Dedifferentiated amniotic fluid mesenchymal stem cell (primary cell): ENCODE data around the gene LNPK.
"Not testable (repeated sequence)": the region's sequence is repeated elsewhere in the genome, so short reads cannot be mapped to it uniquely, and the experiment has no call there.

Source experiments
- DNase-seq: peaks from one replicate; pipeline ENCODE4 v3.0.0-alpha.2; 2016; ENCODE audit errors: extremely low spot score

Gene LNPK

GRCh38 chr2:175904035-175904434 lies 98.0 kb downstream of the LNPK start:
- no peak for DNase-seq

GRCh38 chr2:175903384-175903936 lies 98.6 kb downstream of the LNPK start:
- DNase-seq = no peak

DNA sequence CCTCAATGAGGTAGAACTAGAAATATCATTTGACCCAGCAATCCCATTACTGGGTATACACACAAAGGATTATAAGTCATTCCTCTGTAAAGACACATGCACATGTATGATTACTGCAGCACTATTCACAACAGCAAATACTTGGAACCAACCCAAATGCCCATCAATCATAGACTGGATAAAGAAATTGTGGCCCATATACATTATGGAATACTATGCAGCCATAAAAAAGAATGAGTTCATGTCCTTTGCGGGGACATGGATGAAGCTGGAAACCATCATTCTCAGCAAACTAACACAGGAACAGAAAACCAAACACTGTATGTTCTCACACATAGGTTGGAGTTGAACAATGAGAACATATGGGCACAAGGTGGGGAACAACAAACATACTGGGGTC lies 106.1 kb downstream of the LNPK start:
- DNase-seq = not testable (repeated sequence)

DNA sequence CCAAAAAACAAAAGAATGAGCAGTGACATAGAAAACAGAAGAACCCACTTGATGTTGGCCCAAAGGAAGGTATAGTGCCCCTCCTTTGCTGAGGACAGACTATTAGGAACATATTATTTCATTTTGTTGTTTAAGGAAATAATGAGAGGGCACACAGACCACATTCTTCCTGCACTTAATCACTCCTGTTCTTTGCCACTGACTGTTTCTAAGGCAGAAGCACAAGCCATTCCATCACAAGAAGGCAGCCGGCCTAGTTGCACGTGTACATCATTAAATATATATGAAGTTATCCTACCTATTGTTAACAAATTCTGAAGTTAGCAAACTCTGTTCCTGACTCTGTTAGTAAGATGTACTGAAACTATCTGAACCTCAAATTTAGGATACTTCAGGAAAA lies 110.0 kb downstream of the LNPK start:
- DNase-seq = no peak

DNA sequence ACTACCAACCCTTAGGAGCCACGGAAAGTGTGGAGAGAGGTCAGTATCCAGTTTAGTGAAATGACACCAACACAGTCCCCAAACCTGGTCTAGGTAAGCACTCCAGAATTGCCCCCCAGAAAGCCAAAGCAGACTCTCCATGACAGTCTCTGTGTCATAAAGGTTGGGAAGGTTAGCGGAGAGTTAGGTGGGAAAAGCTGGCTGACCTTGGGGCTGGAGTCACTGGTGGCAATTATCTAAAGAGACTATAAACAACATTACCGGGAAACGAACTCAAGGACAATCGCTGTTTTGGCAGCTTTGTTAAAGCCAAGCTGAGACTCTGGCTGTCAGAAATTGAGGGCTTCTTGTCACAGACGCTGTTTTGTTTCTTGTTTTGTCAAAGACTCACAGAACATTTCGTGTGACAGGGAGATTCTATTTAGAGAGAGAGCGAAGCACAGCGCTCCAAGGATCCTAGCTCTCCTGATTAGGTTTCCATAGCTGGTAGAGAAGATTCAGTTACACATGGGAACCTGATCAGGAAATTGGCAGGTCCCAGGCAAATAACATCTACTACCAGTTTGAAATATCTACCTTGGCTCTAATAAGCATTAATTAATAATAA lies 111.3 kb downstream of the LNPK start:
- no peak for DNase-seq

GRCh38 chr2:175889701-175890302 lies 112.3 kb downstream of the LNPK start:
- DNase-seq = no peak

GRCh38 chr2:175887776-175888175 lies 114.3 kb downstream of the LNPK start:
- DNase-seq = no peak

DNA sequence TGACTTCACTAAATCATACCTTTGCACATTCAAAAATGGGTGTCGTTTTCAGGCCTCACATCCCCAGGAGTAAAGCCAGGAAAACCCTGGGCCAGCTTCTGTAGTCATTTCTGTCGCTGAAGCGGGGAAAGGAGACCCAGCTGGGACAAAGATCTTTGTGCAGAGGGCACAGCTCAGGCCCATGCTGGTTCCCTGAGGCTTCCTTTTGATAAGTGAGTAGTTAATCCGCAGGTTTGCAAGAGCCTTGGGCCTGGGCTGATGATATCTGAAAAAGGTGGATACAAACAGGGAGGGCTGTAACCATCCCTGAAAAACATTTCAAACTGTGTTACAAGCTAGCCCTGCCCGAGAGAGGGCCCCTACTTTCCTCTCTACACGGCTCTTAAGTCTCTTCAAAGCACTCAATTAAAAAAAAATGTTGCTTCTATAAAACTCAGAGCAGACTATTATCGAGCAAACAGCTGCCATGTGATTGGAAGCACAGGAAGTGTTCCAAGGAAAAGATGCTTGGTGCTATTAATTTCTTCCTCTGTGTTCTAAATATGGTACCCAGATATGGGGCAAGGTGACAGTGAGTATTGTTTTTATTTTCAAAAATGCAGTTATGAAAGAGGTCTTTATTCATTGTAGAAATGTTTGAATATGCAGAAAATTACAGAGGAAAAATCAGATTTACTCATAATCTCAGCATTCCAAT lies 117.2 kb downstream of the LNPK start:
- DNase-seq = no peak

DNA sequence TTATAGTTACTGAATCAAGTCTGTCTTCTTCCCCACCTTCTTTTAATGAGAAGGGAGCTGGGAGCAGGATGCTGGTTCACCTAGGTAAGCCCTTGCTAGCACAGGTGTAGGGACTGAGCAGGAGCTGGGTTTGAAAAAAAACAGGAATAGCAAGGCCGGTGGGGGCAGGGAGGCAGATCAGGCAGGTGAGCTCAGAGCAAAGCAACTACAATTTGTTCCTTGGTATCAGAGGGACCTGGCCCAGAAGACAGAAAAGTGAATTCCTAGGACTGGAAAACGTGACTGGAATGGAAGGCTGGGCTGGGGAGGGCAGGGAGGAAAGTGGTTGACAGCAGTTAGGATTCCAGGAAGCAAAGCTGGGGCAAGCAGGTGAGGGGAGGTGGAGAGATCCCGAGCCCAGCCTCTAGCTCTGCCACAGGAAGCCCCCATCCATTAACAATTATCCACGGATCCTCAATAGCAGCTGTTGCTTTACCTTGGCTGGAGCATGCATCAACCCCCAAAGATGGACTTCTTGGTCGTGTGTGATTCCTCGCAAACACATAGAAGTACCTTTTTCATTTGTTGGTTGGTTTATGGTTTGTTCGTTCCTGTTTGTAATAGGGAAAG lies 118.4 kb downstream of the LNPK start:
- no peak for DNase-seq

DNA sequence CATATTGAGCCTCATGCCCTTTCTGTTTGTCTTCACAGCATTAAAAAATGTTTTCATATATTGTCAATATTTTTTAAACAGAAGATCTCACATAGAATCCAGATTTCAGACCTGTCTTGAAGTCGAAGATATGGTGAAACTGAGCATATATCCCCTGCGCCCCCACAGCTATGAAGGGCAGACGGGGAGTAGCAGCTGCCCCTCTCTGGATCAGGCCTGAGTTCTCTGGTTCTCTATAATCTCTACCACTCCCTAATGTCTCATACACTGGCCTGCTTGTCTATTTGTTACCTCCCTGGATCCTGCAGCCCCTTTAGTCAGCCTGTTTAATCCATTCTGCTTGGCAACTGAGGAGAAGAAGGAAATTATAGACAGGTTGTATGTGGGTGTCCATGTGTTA lies 122.4 kb downstream of the LNPK start:
- no peak for DNase-seq

DNA sequence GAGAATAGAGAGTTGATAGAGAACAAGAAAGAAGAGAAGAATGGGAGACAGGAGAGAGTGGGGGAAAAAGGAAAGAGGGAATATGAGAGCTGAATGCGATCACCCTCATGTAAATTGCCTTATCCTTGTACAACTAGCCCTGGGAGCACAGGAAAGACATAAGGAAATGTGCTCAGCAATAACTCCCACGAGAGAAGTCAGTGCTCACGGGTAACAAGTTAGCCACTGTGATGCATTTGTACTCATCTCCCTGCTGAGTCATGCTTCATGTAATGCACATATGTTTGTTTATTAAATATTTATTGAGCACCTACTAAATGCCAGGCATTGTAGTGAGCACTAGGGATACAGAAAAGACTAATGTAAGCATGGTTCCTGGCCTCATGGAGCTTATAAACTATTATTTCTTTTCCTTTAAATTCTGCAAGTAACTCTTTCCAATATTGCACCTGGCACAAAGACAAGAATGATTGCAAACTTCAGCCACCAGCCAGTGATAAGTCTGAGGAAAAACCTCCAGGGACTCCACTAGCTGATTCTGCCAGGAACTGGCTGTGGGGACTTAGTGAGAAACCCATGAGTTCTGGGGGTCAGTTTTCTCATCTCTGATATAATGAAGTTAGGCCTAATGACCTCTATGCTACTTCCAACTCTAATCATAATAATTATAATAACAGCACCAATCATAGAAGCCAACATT lies 124.1 kb downstream of the LNPK start:
- peak; percentile 20 for DNase-seq

GRCh38 chr2:175874291-175874690 lies 127.8 kb downstream of the LNPK start:
- DNase-seq = no peak
